Stimulated activated CD8-positive, alpha-beta memory T cell treated with anti-CD3 and anti-CD28 coated beads, Interleukin-12 subunit alpha, Interleukin-12 subunit beta, amount 100 ng/mL, for 24 hours (primary cell): ENCODE measurements around the gene PLCD3.

ENCODE experiments used
- DNase-seq: peaks from one replicate; pipeline ENCODE4 v3.0.0-alpha.2; 2020; ENCODE audit errors: extremely low read depth

PLCD3 gene

DNA sequence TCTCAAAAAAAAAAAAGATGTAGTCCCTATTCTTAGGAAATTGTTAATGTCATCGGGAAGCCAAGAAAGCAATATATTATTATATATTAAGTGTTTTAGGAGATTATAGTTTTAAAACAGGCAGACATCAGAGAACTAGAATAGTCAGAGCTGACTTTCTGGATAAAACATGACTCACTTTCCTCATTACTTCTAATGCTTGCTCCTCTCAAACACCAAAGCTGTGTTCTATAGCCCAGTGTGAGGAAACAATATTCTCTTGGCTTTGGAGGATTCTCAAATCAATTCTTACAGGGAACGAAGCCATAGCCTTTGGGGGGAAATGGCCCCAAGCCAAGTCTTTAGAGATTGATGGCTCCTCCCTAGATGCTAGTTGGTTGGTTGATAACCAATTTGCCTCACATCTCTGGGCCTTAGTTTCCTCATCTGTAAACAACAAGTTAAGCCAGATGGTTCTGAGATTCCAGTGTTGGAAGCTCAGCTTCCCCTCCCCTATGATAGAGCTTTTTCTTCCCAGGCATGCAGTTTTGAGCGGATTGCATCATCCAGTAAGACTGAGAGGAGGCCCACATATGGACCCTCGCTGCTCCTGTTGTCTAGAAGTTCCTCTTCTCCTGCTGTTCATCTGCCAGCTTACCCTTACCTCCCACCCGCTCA, 58.8 kb downstream of the PLCD3 start:
- DNase-seq: no peak

DNA sequence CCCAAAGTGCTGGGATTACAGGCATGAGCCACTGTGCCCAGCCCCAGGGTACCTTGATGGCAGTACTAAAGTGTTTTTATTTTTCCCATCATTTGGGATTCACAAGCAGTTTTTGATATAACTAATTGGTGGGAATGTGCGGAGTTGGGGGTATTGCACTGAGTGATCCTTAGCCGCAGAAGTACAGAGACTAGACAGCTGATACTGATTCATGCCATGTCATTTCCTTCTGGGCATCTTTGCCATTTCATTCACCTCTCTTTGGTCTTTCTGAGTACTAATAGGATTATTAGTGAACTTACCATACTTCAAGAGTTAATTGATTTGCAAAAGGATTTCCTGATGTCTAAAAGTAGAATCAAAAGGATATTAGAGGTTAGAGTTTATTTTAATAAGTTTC, 61.5 kb downstream of the PLCD3 start:
- no peak for DNase-seq

DNA sequence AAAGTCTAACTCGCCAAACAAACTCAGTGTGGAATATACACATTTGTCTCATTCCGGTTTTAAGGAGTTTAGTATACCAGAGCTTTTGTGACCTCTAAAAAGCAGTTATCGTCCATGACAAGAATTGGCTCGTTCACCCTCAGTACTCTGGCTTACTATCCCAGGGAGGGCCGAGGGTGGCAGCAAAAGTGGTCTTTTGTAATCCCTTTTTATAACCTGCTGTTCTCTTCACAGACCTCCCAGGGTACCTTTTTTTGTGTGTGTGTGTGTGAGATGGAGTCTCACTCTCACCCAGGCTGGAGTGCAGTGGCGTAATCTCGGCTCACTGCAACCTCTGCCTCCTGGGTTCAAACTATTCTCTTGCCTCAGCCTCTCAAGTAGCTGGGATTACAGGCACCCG, 62.3 kb downstream of the PLCD3 start:
- DNase-seq: no peak

- no peak for DNase-seq
These were observed 64.7 kb downstream of the PLCD3 start for GRCh38 chr17:45067637-45068036.

- no peak for DNase-seq
These were observed 69.1 kb downstream of the PLCD3 start for GRCh38 chr17:45063198-45063597.

GRCh38 chr17:45061606-45062205, 70.6 kb downstream of the PLCD3 start:
- no peak for DNase-seq

DNA sequence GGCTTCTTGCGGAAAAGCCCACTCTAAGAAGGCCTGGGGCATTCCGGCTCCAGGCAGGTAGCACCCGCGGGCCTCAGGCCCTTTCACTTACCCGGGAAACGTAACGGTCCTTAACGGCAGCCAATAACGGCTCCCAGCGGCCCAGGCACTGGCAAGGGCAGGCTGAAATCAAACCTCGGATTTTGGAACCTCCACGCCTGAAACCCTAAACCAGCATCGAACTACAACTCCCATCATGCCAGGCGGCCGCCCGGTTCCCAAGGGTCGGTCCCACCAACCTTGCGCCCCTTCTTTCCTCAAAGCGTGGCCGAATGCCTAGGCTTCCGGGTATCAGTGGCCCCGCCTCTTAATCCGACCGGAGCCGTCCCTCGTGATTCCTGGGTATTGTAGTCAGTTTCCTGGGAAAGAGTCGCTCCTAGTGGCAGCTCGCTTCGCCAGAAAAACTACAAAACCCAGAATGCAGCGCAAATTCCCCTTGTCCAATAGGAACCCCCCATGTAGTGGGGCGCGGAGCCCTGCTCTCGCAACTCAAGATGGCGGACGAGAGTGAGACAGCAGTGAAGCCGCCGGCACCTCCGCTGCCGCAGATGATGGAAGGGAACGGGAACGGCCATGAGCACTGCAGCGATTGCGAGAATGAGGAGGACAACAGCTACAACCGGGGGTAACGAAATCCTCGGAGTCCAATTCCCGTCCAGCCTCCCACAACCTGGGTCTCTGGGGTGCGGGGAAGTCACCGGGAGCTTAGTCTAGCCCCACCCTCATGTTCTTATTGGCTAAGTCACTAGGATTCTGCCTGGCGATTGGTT, 71.3 kb downstream of the PLCD3 start, which contains the start of gene NMT1:
TSS of gene NMT1 (plus strand) at position 521 of the 809 bp plus-strand sequence. CDS start at position 534, 13 bp downstream.
- DNase-seq: peak; percentile 87

- DNase-seq: no peak
These were observed 71.9 kb downstream of the PLCD3 start for GRCh38 chr17:45060382-45060796.
